Progenitor cell of endocrine pancreas (in vitro differentiated cells): ENCODE data around the gene FAM237A. TPM values are rescaled to one million over a fixed set of nuclear protein-coding genes. Genes with fewer than 3 reads are reported as not detected.

Source experiments
- DNase-seq: peaks from one replicate; pipeline ENCODE4 v3.0.0; 2021; ENCODE audit warnings: low spot score; ENCODE audit not compliant: unreplicated experiment
- H3K27ac Mint-ChIP-seq: 2 replicates; pipeline ENCODE4 v1.8.0; 2021; ENCODE audit warnings: mild to moderate bottlenecking, moderate library complexity, mixed read lengths
- H3K27me3 Mint-ChIP-seq: 2 replicates; pipeline ENCODE4 v1.8.0; 2021; ENCODE audit warnings: mixed read lengths
- H3K36me3 Mint-ChIP-seq: 2 replicates; pipeline ENCODE4 v1.8.0; 2022; ENCODE audit warnings: mixed read lengths; ENCODE audit not compliant: insufficient read depth
- H3K4me1 Mint-ChIP-seq: 2 replicates; pipeline ENCODE4 v1.8.0; 2021; ENCODE audit warnings: low read depth, mixed read lengths
- H3K4me3 Mint-ChIP-seq: 2 replicates; pipeline ENCODE4 v1.8.0; 2021; ENCODE audit warnings: low read depth, mild to moderate bottlenecking, moderate library complexity, mixed read lengths
- H3K9me3 Mint-ChIP-seq: 2 replicates; pipeline ENCODE4 v1.8.0; 2021; ENCODE audit warnings: low read depth, mixed read lengths
- CTCF ChIP-seq: fragments of 200-600 bp; sonication (generic); IDR thresholded peaks from one replicate; pipeline ENCODE4 v1.5.0; 2021; ENCODE audit warnings: antibody characterized with exemption, mild to moderate bottlenecking; ENCODE audit not compliant: unreplicated experiment
- total RNA-seq: library from RNA; stranded (reverse); gene quantifications from 2 replicates; pipeline ENCODE4 v1.2.1, GENCODE V29; 2021

Gene FAM237A
- total RNA-seq, 1 donor from 2014 or later: not detected

GRCh38 chr2:206626108-206626507 is 16.2 kb upstream of the FAM237A start:
- no peak for TF ChIP-seq CTCF
- Mint-ChIP-seq H3K36me3 (no peaks in the 10 kb centered on the region), H3K27me3 (peaks cover 19% of the 10 kb centered on the region), H3K27ac (no peak overlapping the region), H3K9me3 (no peaks in the 10 kb centered on the region), H3K4me3 (no peak overlapping the region), H3K4me1 (no peaks in the 10 kb centered on the region)
- DNase-seq: no peak

- DNase-seq: no peak
- Mint-ChIP-seq H3K27me3 (peaks cover 24% of the 10 kb centered on the region), H3K27ac (no peak overlapping the region), H3K9me3 (no peaks in the 10 kb centered on the region), H3K4me1 (no peaks in the 10 kb centered on the region), H3K36me3 (no peaks in the 10 kb centered on the region), H3K4me3 (no peak overlapping the region)
- no peak for TF ChIP-seq CTCF
Observed at GRCh38 chr2:206627632-206628031, 14.7 kb upstream of the FAM237A start.

- Mint-ChIP-seq H3K4me3 (no peak overlapping the region), H3K27ac (no peak overlapping the region), H3K36me3 (no peaks in the 10 kb centered on the region), H3K4me1 (no peaks in the 10 kb centered on the region), H3K9me3 (no peaks in the 10 kb centered on the region), H3K27me3 (peaks cover 24% of the 10 kb centered on the region)
- DNase-seq: no peak
- TF ChIP-seq CTCF: no peak
Observed at GRCh38 chr2:206631340-206631739, 10.9 kb upstream of the FAM237A start.

- Mint-ChIP-seq H3K9me3 (no peaks in the 10 kb centered on the region), H3K4me1 (no peaks in the 10 kb centered on the region), H3K27ac (no peak overlapping the region), H3K36me3 (no peaks in the 10 kb centered on the region), H3K27me3 (peaks cover 8% of the 10 kb centered on the region), H3K4me3 (no peak overlapping the region)
- no peak for DNase-seq
- TF ChIP-seq CTCF: no peak
Observed at GRCh38 chr2:206635015-206635414, 7.3 kb upstream of the FAM237A start.

GRCh38 chr2:206639636-206640035 is 2.7 kb upstream of the FAM237A start:
- peaks cover 1% of the 10 kb centered on the region for H3K4me1 Mint-ChIP-seq
- H3K36me3 Mint-ChIP-seq: no peaks in the 10 kb centered on the region
- no peak for DNase-seq
- peaks cover 13% of the 10 kb centered on the region for H3K27me3 Mint-ChIP-seq
- TF ChIP-seq CTCF: no peak
- no peaks in the 10 kb centered on the region for H3K9me3 Mint-ChIP-seq
- no peak overlapping the region for H3K4me3 Mint-ChIP-seq
- no peak overlapping the region for H3K27ac Mint-ChIP-seq
